ENCODE results near the gene CEACAM19. TPM values are rescaled to one million over a fixed set of nuclear protein-coding genes. Genes with fewer than 3 reads are reported as not detected.

CEACAM19 gene
- total RNA-seq, 1 donor from 2014 or later, result not detected

Other genes starting within 250 kb of the CEACAM19 start
- gene ZNF229, start 223.0 kb upstream of the CEACAM19 start, total RNA-seq, result 3.1 and 3.7 TPM in 2 replicates
- 11.6 and 14.4 TPM in 2 replicates for gene ZNF180, start 171.0 kb upstream of the CEACAM19 start, total RNA-seq
- not detected in 2 replicates for gene CEACAM20, start 141.8 kb upstream of the CEACAM19 start, total RNA-seq
- not detected in 2 replicates for gene IGSF23, start 57.9 kb upstream of the CEACAM19 start, total RNA-seq
- gene PVR, start 27.6 kb upstream of the CEACAM19 start, total RNA-seq, result 0.10 TPM in 1 of 2 replicates, not detected in the other
- not detected in 2 replicates for gene CEACAM16, start 27.7 kb downstream of the CEACAM19 start, total RNA-seq
- 121 and 149 TPM in 2 replicates for gene BCL3, start 77.2 kb downstream of the CEACAM19 start, total RNA-seq
- gene CBLC, start 106.4 kb downstream of the CEACAM19 start, total RNA-seq, result not detected in 2 replicates
- gene BCAM, start 137.6 kb downstream of the CEACAM19 start, total RNA-seq, result not detected in 2 replicates
- 0.17 and 0.35 TPM in 2 replicates for gene NECTIN2, start 174.8 kb downstream of the CEACAM19 start, total RNA-seq
- gene TOMM40, start 219.8 kb downstream of the CEACAM19 start, total RNA-seq, result 80.6 and 81.7 TPM in 2 replicates
- not detected in 2 replicates for gene APOE, start 234.3 kb downstream of the CEACAM19 start, total RNA-seq
- gene APOC1, start 243.1 kb downstream of the CEACAM19 start, total RNA-seq, result 1.2 and 1.7 TPM in 2 replicates